ENCODE data around the gene ELAC1.

GRCh38 chr18:50961974-50962373 lies 5.9 kb upstream of the ELAC1 start:
- TF ChIP-seq CTCF (IDR thresholded peaks at IDR 0.05; ENCODE audit: low read length) (no peak), EZH2 (IDR thresholded peaks at IDR 0.05; ENCODE audit: borderline replicate concordance, low read length) (no peak)
